Stomach smooth muscle (tissue), 2 donors: ENCODE measurements around the gene ARIH1.
"Not testable (repeated sequence)": the region's sequence is repeated elsewhere in the genome, so short reads cannot be mapped to it uniquely, and the experiment has no call there.

Experiments
- H3K27ac ChIP-seq: one replicate; pipeline ENCODE4 v1.7.0; 2013; ENCODE audit warnings: mild to moderate bottlenecking, low read length, inconsistent platforms
- H3K27me3 ChIP-seq, 2 donors: one replicate each; pipeline ENCODE4 v1.7.0; 2013; ENCODE audit warnings: low read length in 2 of 2; ENCODE audit not compliant: insufficient read depth in 2 of 2, control insufficient read depth in 1 of 2
- H3K36me3 ChIP-seq, 2 donors: one replicate each; pipeline ENCODE4 v1.7.0; 2013; ENCODE audit warnings: low read length in 2 of 2; ENCODE audit not compliant: control insufficient read depth in 2 of 2, insufficient read depth in 2 of 2
- H3K4me1 ChIP-seq: one replicate; pipeline ENCODE4 v1.7.0; 2013; ENCODE audit warnings: low read length; ENCODE audit not compliant: control insufficient read depth, insufficient read depth
- H3K4me3 ChIP-seq, 2 donors: one replicate each; pipeline ENCODE4 v1.7.0; 2013; ENCODE audit warnings: low read length in 2 of 2
- H3K9ac ChIP-seq, 2 donors: one replicate each; pipeline ENCODE4 v1.7.0; 2013; ENCODE audit warnings: low read length in 2 of 2, mild to moderate bottlenecking in 1 of 2
- H3K9me3 ChIP-seq, 2 donors: one replicate each; pipeline ENCODE4 v1.7.0; 2013; ENCODE audit warnings: low read length in 2 of 2; ENCODE audit not compliant: control insufficient read depth in 2 of 2
- donor health status: healthy.
- donor health status: Pancreatic carcinoma.

ARIH1 gene

GRCh38 chr15:72599855-72600464 lies 125.8 kb downstream of the ARIH1 start:
- Histone ChIP-seq H3K4me1 (no peaks in the 10 kb centered on the region), H3K4me3 (no peak overlapping the region), H3K36me3 (no peaks in the 10 kb centered on the region), H3K9ac (no peak overlapping the region), H3K9me3 (no peaks in the 10 kb centered on the region), H3K27ac (no peak overlapping the region), H3K27me3 (no peaks in the 10 kb centered on the region)

- no peaks in the 10 kb centered on the region for H3K27me3 ChIP-seq
- H3K36me3 ChIP-seq, result no peaks in the 10 kb centered on the region
- no peaks in the 10 kb centered on the region for H3K4me1 ChIP-seq
- no peak overlapping the region for H3K9ac ChIP-seq
- no peak overlapping the region for H3K27ac ChIP-seq
- H3K9me3 ChIP-seq, result no peaks in the 10 kb centered on the region
- no peak overlapping the region for H3K4me3 ChIP-seq
These were observed 130.7 kb downstream of the ARIH1 start for GRCh38 chr15:72604794-72605193.

GRCh38 chr15:72608084-72608483 lies 134.0 kb downstream of the ARIH1 start:
- H3K9ac ChIP-seq, H3K4me3 ChIP-seq, H3K36me3 ChIP-seq, H3K27me3 ChIP-seq, H3K4me1 ChIP-seq, H3K9me3 ChIP-seq, H3K27ac ChIP-seq: not testable (repeated sequence)

- H3K27me3 ChIP-seq, result no peaks in the 10 kb centered on the region
- no peak overlapping the region for H3K27ac ChIP-seq
- H3K9ac ChIP-seq, result no peak overlapping the region
- H3K4me1 ChIP-seq, result no peaks in the 10 kb centered on the region
- H3K4me3 ChIP-seq, result no peak overlapping the region
- no peaks in the 10 kb centered on the region for H3K36me3 ChIP-seq
- H3K9me3 ChIP-seq, result no peaks in the 10 kb centered on the region
These were observed 135.7 kb downstream of the ARIH1 start for GRCh38 chr15:72609862-72610261.

GRCh38 chr15:72612324-72612723 lies 138.2 kb downstream of the ARIH1 start:
- not testable (repeated sequence) for H3K4me1 ChIP-seq, H3K27me3 ChIP-seq, H3K36me3 ChIP-seq, H3K9me3 ChIP-seq, H3K4me3 ChIP-seq, H3K9ac ChIP-seq, H3K27ac ChIP-seq

- Histone ChIP-seq H3K27ac (no peak overlapping the region), H3K4me3 (no peak overlapping the region), H3K9ac (no peak overlapping the region), H3K9me3 (no peaks in the 10 kb centered on the region), H3K36me3 (no peaks in the 10 kb centered on the region), H3K27me3 (no peaks in the 10 kb centered on the region), H3K4me1 (no peaks in the 10 kb centered on the region)
These were observed 140.8 kb downstream of the ARIH1 start for GRCh38 chr15:72614810-72615532.

- not testable (repeated sequence) for H3K9me3 ChIP-seq, H3K4me3 ChIP-seq, H3K4me1 ChIP-seq, H3K36me3 ChIP-seq, H3K27me3 ChIP-seq, H3K27ac ChIP-seq, H3K9ac ChIP-seq
These were observed 141.6 kb downstream of the ARIH1 start for GRCh38 chr15:72615533-72616233.

- no peaks in the 10 kb centered on the region for H3K27me3 ChIP-seq
- H3K9ac ChIP-seq, result no peak overlapping the region
- H3K4me1 ChIP-seq, result no peaks in the 10 kb centered on the region
- H3K4me3 ChIP-seq, result no peak overlapping the region
- no peaks in the 10 kb centered on the region for H3K9me3 ChIP-seq
- H3K27ac ChIP-seq, result no peak overlapping the region
- no peaks in the 10 kb centered on the region for H3K36me3 ChIP-seq
These were observed 142.5 kb downstream of the ARIH1 start for GRCh38 chr15:72616491-72617210.

- H3K9ac ChIP-seq, H3K4me3 ChIP-seq, H3K36me3 ChIP-seq, H3K27me3 ChIP-seq, H3K4me1 ChIP-seq, H3K9me3 ChIP-seq, H3K27ac ChIP-seq: not testable (repeated sequence)
These were observed 149.7 kb downstream of the ARIH1 start for GRCh38 chr15:72623854-72624253.

GRCh38 chr15:72626153-72626552 lies 152.0 kb downstream of the ARIH1 start:
- not testable (repeated sequence) for H3K27me3 ChIP-seq, H3K4me1 ChIP-seq, H3K4me3 ChIP-seq, H3K27ac ChIP-seq, H3K36me3 ChIP-seq, H3K9ac ChIP-seq, H3K9me3 ChIP-seq
